Measurements from ENCODE around the gene TSPAN1. TPM values are rescaled to one million over a fixed set of nuclear protein-coding genes. Genes with fewer than 3 reads are reported as not detected.

Gene TSPAN1, protein sequence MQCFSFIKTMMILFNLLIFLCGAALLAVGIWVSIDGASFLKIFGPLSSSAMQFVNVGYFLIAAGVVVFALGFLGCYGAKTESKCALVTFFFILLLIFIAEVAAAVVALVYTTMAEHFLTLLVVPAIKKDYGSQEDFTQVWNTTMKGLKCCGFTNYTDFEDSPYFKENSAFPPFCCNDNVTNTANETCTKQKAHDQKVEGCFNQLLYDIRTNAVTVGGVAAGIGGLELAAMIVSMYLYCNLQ
- 1 to 10 TPM; 2.1 to 7.8 (median 3.3) TPM for total RNA-seq

DNA sequence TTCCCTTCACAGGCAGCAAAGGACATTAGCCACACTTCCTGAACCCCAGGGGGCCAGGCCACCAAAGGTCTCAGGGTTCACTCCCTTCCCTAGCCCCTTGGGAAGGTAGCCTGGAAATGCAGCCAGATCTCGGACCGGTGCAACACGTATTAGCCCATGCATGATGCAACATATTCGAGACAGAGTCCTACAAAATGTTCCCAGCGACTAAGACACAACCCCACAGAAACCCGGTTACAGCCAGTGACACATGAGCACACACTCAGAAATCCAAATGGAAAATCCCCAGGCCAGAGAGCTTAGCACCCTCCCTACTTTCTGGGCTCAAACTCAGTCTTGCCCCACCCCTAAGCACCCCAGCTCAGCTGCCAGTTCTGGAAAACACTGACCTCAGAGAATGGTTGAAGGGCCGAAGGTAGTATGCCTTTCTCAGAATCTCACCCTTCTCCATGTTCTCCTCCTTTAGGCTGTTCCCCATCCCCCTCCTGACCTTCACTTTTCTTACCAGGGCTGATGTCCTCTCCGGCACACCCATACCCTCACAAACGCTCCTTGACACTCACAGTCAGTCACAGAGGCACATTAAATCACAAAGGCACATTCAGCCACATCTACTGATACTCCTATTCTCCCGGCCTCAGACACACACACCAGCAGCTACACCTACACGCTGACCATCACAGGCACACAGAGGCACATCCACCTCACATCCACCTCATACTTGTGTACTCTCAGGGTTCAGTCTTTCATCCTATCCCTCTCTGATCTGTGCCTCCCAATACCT lies at the start of gene TSPAN1:
TSPAN1 (plus strand) TSS at position 640 of the 784 bp plus-strand sequence. CDS start 6,021 bp downstream, outside the sequence.
- no peaks in the 10 kb centered on the region for H3K27me3 ChIP-seq
- H3K4me3 ChIP-seq = no peak within 1 kb of the TSS
- H3K27ac ChIP-seq = peak within 1 kb of the TSS; percentile 73
- no peak for TF ChIP-seq EP300 (IDR thresholded peaks at IDR 0.05)
- TF ChIP-seq, protein P1, sequence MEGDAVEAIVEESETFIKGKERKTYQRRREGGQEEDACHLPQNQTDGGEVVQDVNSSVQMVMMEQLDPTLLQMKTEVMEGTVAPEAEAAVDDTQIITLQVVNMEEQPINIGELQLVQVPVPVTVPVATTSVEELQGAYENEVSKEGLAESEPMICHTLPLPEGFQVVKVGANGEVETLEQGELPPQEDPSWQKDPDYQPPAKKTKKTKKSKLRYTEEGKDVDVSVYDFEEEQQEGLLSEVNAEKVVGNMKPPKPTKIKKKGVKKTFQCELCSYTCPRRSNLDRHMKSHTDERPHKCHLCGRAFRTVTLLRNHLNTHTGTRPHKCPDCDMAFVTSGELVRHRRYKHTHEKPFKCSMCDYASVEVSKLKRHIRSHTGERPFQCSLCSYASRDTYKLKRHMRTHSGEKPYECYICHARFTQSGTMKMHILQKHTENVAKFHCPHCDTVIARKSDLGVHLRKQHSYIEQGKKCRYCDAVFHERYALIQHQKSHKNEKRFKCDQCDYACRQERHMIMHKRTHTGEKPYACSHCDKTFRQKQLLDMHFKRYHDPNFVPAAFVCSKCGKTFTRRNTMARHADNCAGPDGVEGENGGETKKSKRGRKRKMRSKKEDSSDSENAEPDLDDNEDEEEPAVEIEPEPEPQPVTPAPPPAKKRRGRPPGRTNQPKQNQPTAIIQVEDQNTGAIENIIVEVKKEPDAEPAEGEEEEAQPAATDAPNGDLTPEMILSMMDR (IDR thresholded peaks at IDR 0.05) = no peak
- TF ChIP-seq POLR2AphosphoS5 (IDR thresholded peaks at IDR 0.05) = peak in 2 of 3 donors; percentile 49 to 54
- TF ChIP-seq POLR2A (IDR thresholded peaks at IDR 0.05) = no peak
- H3K4me1 ChIP-seq = peaks cover 49% of the 10 kb centered on the region
- H3K9me3 ChIP-seq = no peaks in the 10 kb centered on the region
- no peak for DNase-seq (ENCODE audit: low spot score in 2 of 2)
- 46% methylated on average over 11 of the region's 11 CpGs for WGBS
- H3K36me3 ChIP-seq = no peaks in the 10 kb centered on the region

DNA sequence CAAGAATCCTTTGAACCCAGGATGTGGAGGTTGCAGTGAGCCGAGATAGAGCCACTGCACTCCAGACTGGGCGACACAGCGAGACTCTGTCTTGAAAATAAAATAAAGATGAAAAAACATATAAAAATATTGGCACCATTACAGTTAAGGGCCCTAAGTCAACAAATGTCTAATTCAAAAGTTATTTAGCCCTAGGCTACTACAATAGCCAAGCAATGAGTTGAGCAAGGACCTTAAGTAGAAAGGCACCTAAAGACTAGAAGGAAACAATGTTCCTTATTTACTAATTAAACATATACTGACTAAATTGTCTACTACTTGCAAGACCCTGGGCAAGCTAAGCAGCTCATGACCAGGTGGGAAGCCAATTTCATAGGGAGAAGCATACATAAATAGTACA lies 46.5 kb upstream of the TSPAN1 start:
- peak overlapping the region; percentile 79 for H3K4me3 ChIP-seq
- H3K27ac ChIP-seq = no peak overlapping the region
- no peak for TF ChIP-seq POLR2AphosphoS5 (IDR thresholded peaks at IDR 0.05)
- TF ChIP-seq EP300 (IDR thresholded peaks at IDR 0.05) = no peak
- TF ChIP-seq, protein P1 (IDR thresholded peaks at IDR 0.05) = no peak
- no peak for TF ChIP-seq POLR2A (IDR thresholded peaks at IDR 0.05)
- DNase-seq (ENCODE audit: low spot score in 2 of 2) = no peak
- 89% methylated on average over 3 of the region's 3 CpGs for WGBS
- H3K27me3 ChIP-seq = peaks cover 39% of the 10 kb centered on the region
- H3K4me1 ChIP-seq = peaks cover 22% of the 10 kb centered on the region
- H3K9me3 ChIP-seq = no peaks in the 10 kb centered on the region
- H3K36me3 ChIP-seq = no peaks in the 10 kb centered on the region

DNA sequence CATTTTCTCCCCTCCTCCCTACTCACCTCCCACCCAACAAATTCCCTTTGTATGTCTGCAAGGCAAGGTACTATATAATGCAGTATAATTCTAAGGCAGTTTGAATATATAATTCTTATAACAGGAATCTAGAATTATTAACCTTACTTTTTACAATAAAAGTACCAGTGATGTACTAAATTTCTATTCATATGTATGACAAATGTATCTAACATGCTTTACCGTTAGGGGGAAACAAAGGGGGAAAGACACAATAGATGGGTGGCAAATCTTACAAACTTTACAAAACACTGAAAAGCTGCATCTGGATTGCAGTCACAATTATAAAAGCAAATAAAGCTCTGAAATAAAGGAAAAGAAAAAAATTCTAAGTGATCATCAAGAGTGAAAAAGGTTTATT lies 44.8 kb upstream of the TSPAN1 start:
- Histone ChIP-seq H3K36me3 (no peaks in the 10 kb centered on the region), H3K4me1 (peaks cover 38% of the 10 kb centered on the region), H3K27ac (no peak overlapping the region), H3K9me3 (no peaks in the 10 kb centered on the region), H3K4me3 (peak overlapping the region; percentile 79), H3K27me3 (peaks cover 39% of the 10 kb centered on the region)
- TF ChIP-seq POLR2AphosphoS5 (IDR thresholded peaks at IDR 0.05) = no peak
- TF ChIP-seq EP300 (IDR thresholded peaks at IDR 0.05) = no peak
- TF ChIP-seq, protein P1 (IDR thresholded peaks at IDR 0.05) = no peak
- no peak for TF ChIP-seq POLR2A (IDR thresholded peaks at IDR 0.05)
- no peak for DNase-seq (ENCODE audit: low spot score in 2 of 2)
- 56% methylated on average over 1 of the region's 1 CpG for WGBS

DNA sequence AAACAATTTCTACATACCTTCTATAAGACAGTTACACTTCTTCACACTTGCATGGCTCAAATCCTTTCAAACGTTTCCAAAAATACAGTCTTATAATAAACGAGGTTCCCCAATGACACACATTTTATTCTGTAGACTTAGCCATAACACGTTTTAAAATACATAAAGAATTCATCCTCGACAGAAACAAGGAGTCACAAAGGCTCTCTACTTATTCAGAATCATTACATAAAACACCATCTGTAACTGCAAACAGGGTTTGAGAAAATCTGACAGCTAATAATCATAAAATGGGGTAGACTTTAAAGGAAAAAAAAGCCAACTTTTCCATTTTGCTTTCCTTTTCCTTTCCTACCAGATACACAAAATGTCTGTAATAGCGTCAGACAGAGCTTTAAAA lies 44.3 kb upstream of the TSPAN1 start:
- DNase-seq (ENCODE audit: low spot score in 2 of 2) = no peak
- no peaks in the 10 kb centered on the region for H3K9me3 ChIP-seq
- 30% methylated on average over 5 of the region's 5 CpGs for WGBS
- H3K36me3 ChIP-seq = no peaks in the 10 kb centered on the region
- peaks cover 39% of the 10 kb centered on the region for H3K27me3 ChIP-seq
- peaks cover 40% of the 10 kb centered on the region for H3K4me1 ChIP-seq
- no peak for TF ChIP-seq EP300 (IDR thresholded peaks at IDR 0.05)
- no peak for TF ChIP-seq POLR2A (IDR thresholded peaks at IDR 0.05)
- no peak for TF ChIP-seq POLR2AphosphoS5 (IDR thresholded peaks at IDR 0.05)
- TF ChIP-seq, protein P1 (IDR thresholded peaks at IDR 0.05) = no peak
- H3K4me3 ChIP-seq = peak overlapping the region; percentile 79
- no peak overlapping the region for H3K27ac ChIP-seq

DNA sequence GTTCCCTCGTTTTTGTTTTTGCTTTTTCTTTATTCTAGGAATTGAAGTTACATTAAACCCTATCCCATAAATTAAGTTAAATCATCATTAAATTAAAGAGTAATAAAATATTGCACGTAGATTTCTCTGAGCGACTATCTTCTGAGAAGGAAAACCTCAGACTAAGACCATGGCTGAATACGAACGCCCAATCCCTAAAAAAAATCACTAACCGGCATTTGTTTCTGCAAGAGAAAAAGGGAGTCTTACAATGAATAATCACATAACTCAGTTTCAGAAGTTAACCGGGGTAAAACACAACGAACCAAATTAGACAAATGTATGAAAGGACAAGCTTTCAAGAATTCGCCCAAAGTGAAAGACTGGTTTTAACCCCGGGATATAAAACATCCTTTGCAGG lies 43.8 kb upstream of the TSPAN1 start:
- Histone ChIP-seq H3K4me1 (peaks cover 41% of the 10 kb centered on the region), H3K9me3 (no peaks in the 10 kb centered on the region), H3K36me3 (no peaks in the 10 kb centered on the region), H3K27ac (peak overlapping the region; percentile 92), H3K4me3 (peak overlapping the region; percentile 79), H3K27me3 (peaks cover 39% of the 10 kb centered on the region)
- TF ChIP-seq, protein P1 (IDR thresholded peaks at IDR 0.05) = no peak
- TF ChIP-seq POLR2A (IDR thresholded peaks at IDR 0.05) (no peak), POLR2AphosphoS5 (IDR thresholded peaks at IDR 0.05) (no peak), EP300 (IDR thresholded peaks at IDR 0.05) (no peak)
- DNase-seq (ENCODE audit: low spot score in 2 of 2) = no peak
- 9% methylated on average over 10 of the region's 10 CpGs for WGBS
